Gastroesophageal sphincter (tissue), 3 donors: Measurements from ENCODE around the gene QPRT.
"Not testable (repeated sequence)": the region's sequence is repeated elsewhere in the genome, so short reads cannot be mapped to it uniquely, and the experiment has no call there.

Experiments
- EP300 ChIP-seq: sonication (generic); formaldehyde crosslinking; IDR thresholded peaks from one replicate; pipeline ENCODE4 v1.6.1; 2017; ENCODE audit warnings: antibody characterized with exemption, mild to moderate bottlenecking
- POLR2A ChIP-seq, 2 donors: fragments of 450-650 bp; IDR thresholded peaks; one replicate each; pipeline ENCODE4 v1.6.1; 2017; ENCODE audit warnings: antibody characterized with exemption in 2 of 2, mild to moderate bottlenecking in 2 of 2, moderate library complexity in 1 of 2
- POLR2AphosphoS5 ChIP-seq: sonication (generic); formaldehyde crosslinking; IDR thresholded peaks from one replicate; pipeline ENCODE4 v1.6.1; 2017; ENCODE audit warnings: antibody characterized with exemption
- TF ChIP-seq, protein P1 (sequence below), 4 experiments: fragments of 200-600 bp in 2 of 4; fragments of 450-650 bp in 2 of 4; sonication (generic) in 1 of 4; IDR thresholded peaks; one replicate each; pipeline ENCODE4 v1.5.1; 2017 to 2019; ENCODE audit warnings: antibody characterized with exemption in 4 of 4, mild to moderate bottlenecking in 2 of 4, moderate library complexity in 2 of 4

DNA sequence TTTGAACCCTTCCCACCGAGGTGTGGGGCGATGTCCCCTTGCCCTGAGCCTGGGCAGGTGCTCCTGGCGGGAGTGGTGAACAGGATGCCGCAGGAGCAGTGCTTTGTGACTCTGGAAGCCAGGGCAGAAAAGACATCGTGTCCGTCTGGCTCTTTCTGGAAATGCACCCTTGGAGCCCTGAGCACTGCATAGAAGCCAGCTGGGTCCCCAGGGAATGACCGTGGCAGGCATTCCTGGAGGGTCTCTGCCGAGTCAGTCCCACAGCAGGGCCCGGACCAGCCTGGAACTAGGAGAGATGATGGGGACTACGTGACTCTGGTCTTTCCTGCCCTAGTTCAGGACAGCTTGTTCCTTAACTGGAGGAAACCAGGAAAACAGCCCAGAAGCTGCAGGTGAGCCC is 49.7 kb upstream of the QPRT start:
- TF ChIP-seq, protein P1, sequence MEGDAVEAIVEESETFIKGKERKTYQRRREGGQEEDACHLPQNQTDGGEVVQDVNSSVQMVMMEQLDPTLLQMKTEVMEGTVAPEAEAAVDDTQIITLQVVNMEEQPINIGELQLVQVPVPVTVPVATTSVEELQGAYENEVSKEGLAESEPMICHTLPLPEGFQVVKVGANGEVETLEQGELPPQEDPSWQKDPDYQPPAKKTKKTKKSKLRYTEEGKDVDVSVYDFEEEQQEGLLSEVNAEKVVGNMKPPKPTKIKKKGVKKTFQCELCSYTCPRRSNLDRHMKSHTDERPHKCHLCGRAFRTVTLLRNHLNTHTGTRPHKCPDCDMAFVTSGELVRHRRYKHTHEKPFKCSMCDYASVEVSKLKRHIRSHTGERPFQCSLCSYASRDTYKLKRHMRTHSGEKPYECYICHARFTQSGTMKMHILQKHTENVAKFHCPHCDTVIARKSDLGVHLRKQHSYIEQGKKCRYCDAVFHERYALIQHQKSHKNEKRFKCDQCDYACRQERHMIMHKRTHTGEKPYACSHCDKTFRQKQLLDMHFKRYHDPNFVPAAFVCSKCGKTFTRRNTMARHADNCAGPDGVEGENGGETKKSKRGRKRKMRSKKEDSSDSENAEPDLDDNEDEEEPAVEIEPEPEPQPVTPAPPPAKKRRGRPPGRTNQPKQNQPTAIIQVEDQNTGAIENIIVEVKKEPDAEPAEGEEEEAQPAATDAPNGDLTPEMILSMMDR (IDR thresholded peaks at IDR 0.05), result not testable (repeated sequence)
- not testable (repeated sequence) for TF ChIP-seq EP300; POLR2A (IDR thresholded peaks at IDR 0.05); POLR2AphosphoS5
